HepG2 (cell line): ENCODE measurements around the gene ZNF213. TPM values are rescaled to one million over a fixed set of nuclear protein-coding genes. Genes with fewer than 3 reads are reported as not detected.

Source experiments
- ATAC-seq: fragments of 200-7000 bp; cut with Tn5 transposase; 3 replicates; pipeline ENCODE4 v1.9.1; 2020; ENCODE audit warnings: mild to moderate bottlenecking, moderate library complexity
- BruUV-seq: library from RNA; stranded (reverse); fragments of 400-500 nt; replicated peaks from 2 replicates; lab custom pipeline; 2021; lab: Mats Ljungman, UMichigan
- CTCF ChIA-PET: fragments of 300-600 bp; formaldehyde crosslinking; extraction: SDS; loops from one replicate; lab custom pipeline; 2021; ENCODE audit warnings: low total read pairs, inconsistent platforms, low intra/inter-chr PET ratio; lab: Yijun Ruan, JAX
- POLR2A ChIA-PET: fragments of 350-600 bp; sonication (Branson Sonifier 250); formaldehyde crosslinking; loops from one replicate; lab custom pipeline; 2020; ENCODE audit warnings: antibody characterized with exemption, inconsistent platforms; lab: Yijun Ruan, JAX
- DNase-seq: peaks from one replicate; pipeline ENCODE4 v3.0.0-alpha.2; 2015; ENCODE audit warnings: low spot score
- FAIRE-seq: peaks from 3 replicates; lab custom pipeline; 2011; peaks lifted over from hg19 to GRCh38; lab: Jason Lieb, UNC
- H2AFZ ChIP-seq: one replicate; pipeline ENCODE4 v1.6.1; 2011; ENCODE audit warnings: low read length, inconsistent platforms
- H3K27ac ChIP-seq: fragments of 300-600 bp; 3 replicates; pipeline ENCODE4 v1.8.0; 2011; ENCODE audit warnings: mixed run types, mild to moderate bottlenecking, mixed read lengths, low read length, inconsistent platforms; ENCODE audit not compliant: insufficient read depth; ENCODE audit errors: extremely low read length
- H3K27me3 ChIP-seq, 2 experiments: fragments of 200-600 bp in 1 of 2; 2 replicates in 1 of 2; 3 replicates in 1 of 2; pipeline versions ENCODE4 v1.6.0 to v1.8.0; 2011; ENCODE audit warnings: low read length in 2 of 2, mild to moderate bottlenecking in 2 of 2, moderate library complexity in 2 of 2, inconsistent platforms in 1 of 2; ENCODE audit not compliant: insufficient read depth in 2 of 2, control insufficient read depth in 1 of 2
- H3K36me3 ChIP-seq, 2 experiments: fragments of 200-600 bp in 1 of 2; replicated peaks in 1 of 2; 2 replicates in 1 of 2; 3 replicates in 1 of 2; pipeline versions ENCODE4 v1.5.1 to v1.8.0; 2011; ENCODE audit warnings: low read length in 2 of 2, inconsistent platforms in 1 of 2; ENCODE audit not compliant: insufficient read depth in 2 of 2, control insufficient read depth in 1 of 2
- H3K4me1 ChIP-seq: 2 replicates; pipeline ENCODE4 v1.5.1; 2012; ENCODE audit warnings: low read length, inconsistent platforms; ENCODE audit not compliant: insufficient read depth
- H3K4me2 ChIP-seq: 2 replicates; pipeline ENCODE4 v1.6.0; 2011; ENCODE audit warnings: low read depth, low read length, inconsistent platforms
- H3K4me3 ChIP-seq, 3 experiments: fragments of 200-600 bp in 1 of 3; sonication (generic), shearing (Covaris generic) in 1 of 3; replicated peaks in 1 of 3; 2 replicates each; pipeline ENCODE4 v1.5.1; 2011 to 2016; ENCODE audit warnings: low read length in 3 of 3, inconsistent platforms in 2 of 3, low read depth in 2 of 3, mild to moderate bottlenecking in 2 of 3, control low read depth in 1 of 3, mixed read lengths in 1 of 3; ENCODE audit not compliant: insufficient read depth in 1 of 3
- H3K79me2 ChIP-seq: one replicate; pipeline ENCODE4 v1.6.1; 2011; ENCODE audit warnings: low read length, inconsistent platforms; ENCODE audit not compliant: insufficient read depth
- H3K9ac ChIP-seq: 2 replicates; pipeline ENCODE4 v1.6.0; 2011; ENCODE audit warnings: mild to moderate bottlenecking, low read depth, low read length, inconsistent platforms; ENCODE audit not compliant: insufficient read depth
- H3K9me3 ChIP-seq: 2 replicates; pipeline ENCODE4 v1.5.1; 2012; ENCODE audit warnings: mild to moderate bottlenecking, low read length
- H4K20me1 ChIP-seq: 2 replicates; pipeline ENCODE4 v1.6.0; 2011; ENCODE audit warnings: inconsistent platforms, mild to moderate bottlenecking, low read length, moderate library complexity; ENCODE audit not compliant: insufficient read depth
- ARNT2 ChIP-seq: sonication (generic); formaldehyde crosslinking; IDR thresholded peaks from 2 replicates; pipeline ENCODE4 v1.8.0; 2022; ENCODE audit warnings: mild to moderate bottlenecking, low read depth, missing genetic modification reagents, moderate library complexity
- KAT8 ChIP-seq: IDR thresholded peaks from 2 replicates; pipeline ENCODE4 v1.6.1; 2016; ENCODE audit warnings: missing genetic modification reagents, missing compliant biosample characterization
- KDM3A ChIP-seq: IDR thresholded peaks from 2 replicates; pipeline ENCODE4 v1.6.1; 2018; ENCODE audit warnings: low read depth, missing compliant biosample characterization
- PAX8 ChIP-seq: sonication (generic); formaldehyde crosslinking; IDR thresholded peaks from 2 replicates; pipeline ENCODE4 v1.8.0; 2022; ENCODE audit warnings: mild to moderate bottlenecking, missing genetic modification reagents, borderline replicate concordance
- RXRB ChIP-seq: IDR thresholded peaks from 2 replicates; pipeline ENCODE4 v1.6.1; 2016; ENCODE audit warnings: borderline replicate concordance, missing genetic modification reagents, missing compliant biosample characterization
- ZNF142 ChIP-seq: sonication (generic); formaldehyde crosslinking; IDR thresholded peaks from 2 replicates; pipeline ENCODE4 v1.4.0; 2020; ENCODE audit warnings: missing genetic modification reagents
- ZNF282 ChIP-seq: fragments of 450-650 bp; IDR thresholded peaks from 2 replicates; pipeline ENCODE4 v1.6.1; 2018; ENCODE audit not compliant: partially characterized antibody
- ZNF780A ChIP-seq: sonication (generic); formaldehyde crosslinking; IDR thresholded peaks from 2 replicates; pipeline ENCODE4 v1.8.0; 2022; ENCODE audit warnings: mild to moderate bottlenecking, missing genetic modification reagents, moderate library complexity
- ZSCAN5A ChIP-seq: sonication (generic); formaldehyde crosslinking; IDR thresholded peaks from 2 replicates; pipeline ENCODE4 v1.8.0; 2022; ENCODE audit warnings: mild to moderate bottlenecking, missing genetic modification reagents, borderline replicate concordance
- WGBS: methylation state at CpG from one replicate; pipeline ENCODE4 v1.1.6; 2017; ENCODE audit warnings: low lambda C conversion rate; 5-methylcytosine and 5-hydroxymethylcytosine counted together
- in situ Hi-C: cut with HindIII; loops from 2 replicates; pipeline ENCODE4 v1.10.0; 2017; ENCODE audit warnings: low pct_unique_long_range_greater_than_20kb; ENCODE audit not compliant: extremely low pct_ligation_motif_present
- intact Hi-C: fragments of 100-400 bp; cut with micrococcal nuclease; formaldehyde crosslinking; loops from one replicate; pipeline ENCODE4 v1.10.0; 2022; ENCODE audit not compliant: unreplicated experiment
- polyA plus RNA-seq, 8 experiments: library from polyadenylated mRNA; depleted of rRNA in 3 of 8; stranded (reverse) in 7 of 8; unstranded in 1 of 8; fragments of >200 nt; fragmentation: Illumina TruSeq in 4 of 8; extraction: Trizol in 4 of 8; gene quantifications; 2 replicates each; pipeline versions ENCODE4 v1.2.1 to v1.2.3, GENCODE V29; 2011 to 2016; ENCODE audit warnings: low read depth in 4 of 8, missing spikeins in 1 of 8, mixed read lengths in 1 of 8; ENCODE audit not compliant: insufficient read depth in 1 of 8
- total RNA-seq, 5 experiments: library from RNA; depleted of rRNA; stranded (reverse); fragments of >200 nt; fragmentation: Illumina TruSeq; extraction: Trizol; gene quantifications; 2 replicates each; pipeline ENCODE4 v1.2.3, GENCODE V29; 2016; ENCODE audit warnings: low read depth in 1 of 5
- TF ChIP-seq, protein P1 (sequence below), 2 experiments: IDR thresholded peaks; 2 replicates each; pipeline ENCODE4 v1.6.1; 2011 to 2012; ENCODE audit warnings: low read length in 2 of 2, borderline replicate concordance in 1 of 2, low read depth in 1 of 2, mild to moderate bottlenecking in 1 of 2, moderate library complexity in 1 of 2

The ZNF213 gene
- total and polyA plus RNA-seq, 2 of the 13 experiments (the other 11 are each of a cell fraction or from before 2014, with no cell fraction given): 0.59 to 0.97 TPM

DNA sequence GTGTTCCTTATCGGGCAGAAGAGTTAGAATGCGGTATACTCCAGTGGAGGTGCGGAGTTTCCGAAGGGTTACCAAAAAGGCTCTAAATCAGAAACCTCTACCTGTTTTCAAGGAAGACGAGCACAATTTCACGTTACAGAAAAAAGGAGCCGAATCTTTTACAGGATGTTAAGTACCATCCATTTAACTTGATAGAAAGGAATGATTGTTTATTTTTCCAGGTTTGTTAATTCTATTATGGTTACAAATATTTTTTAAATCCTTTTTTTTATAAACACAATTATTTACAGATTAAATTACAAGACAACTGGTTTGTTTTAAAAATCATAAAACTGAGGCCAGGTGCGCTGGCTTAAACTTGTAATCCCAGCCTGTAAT lies 18.2 kb downstream of the ZNF213 start (continued):
- TF ChIP-seq ZNF142 (CRISPR knock-in tag): 0 out of 2 replicates have a peak, but pooled peaks have one; percentile 40

- in situ Hi-C loops: no loop called here
- no peak for DNase-seq
- no peak overlapping the region for H3K27ac ChIP-seq
- ATAC-seq: no peak
- H3K9me3 ChIP-seq: no peaks in the 10 kb centered on the region
- peaks cover 19% of the 10 kb centered on the region for H3K4me1 ChIP-seq
- no TSS peak for BruUV-seq
- no peak overlapping the region for H3K9ac ChIP-seq
- 39% methylated on average over 2 of the region's 2 CpGs for WGBS
- no peaks in the 10 kb centered on the region for H4K20me1 ChIP-seq
- H3K4me3 ChIP-seq: no peak overlapping the region
- CTCF ChIA-PET: no interaction called here
- no peak overlapping the region for H2AFZ ChIP-seq
- intact Hi-C loops: no loop called here
- H3K4me2 ChIP-seq: no peak overlapping the region
- H3K36me3 ChIP-seq: no peaks in the 10 kb centered on the region
- POLR2A ChIA-PET: interaction anchor here (0.7 kb wide), 1 partner anchor 11 kb away, joined by 3 read pairs; no protein-coding TSS in a partner anchor
- no peaks in the 10 kb centered on the region for H3K79me2 ChIP-seq
- FAIRE-seq: no peak
- H3K27me3 ChIP-seq: no peaks in the 10 kb centered on the region; a peak in 1 of 5 replicates
- TF ChIP-seq KAT8 (CRISPR knock-in tag) (no peak), ZSCAN5A (no peak), ZNF282 (no peak), PAX8 (CRISPR knock-in tag) (no peak), KDM3A (CRISPR knock-in tag) (no peak), ZNF780A (no peak), RXRB (CRISPR knock-in tag) (no peak), ARNT2 (CRISPR knock-in tag) (no peak)
- TF ChIP-seq, protein P1, sequence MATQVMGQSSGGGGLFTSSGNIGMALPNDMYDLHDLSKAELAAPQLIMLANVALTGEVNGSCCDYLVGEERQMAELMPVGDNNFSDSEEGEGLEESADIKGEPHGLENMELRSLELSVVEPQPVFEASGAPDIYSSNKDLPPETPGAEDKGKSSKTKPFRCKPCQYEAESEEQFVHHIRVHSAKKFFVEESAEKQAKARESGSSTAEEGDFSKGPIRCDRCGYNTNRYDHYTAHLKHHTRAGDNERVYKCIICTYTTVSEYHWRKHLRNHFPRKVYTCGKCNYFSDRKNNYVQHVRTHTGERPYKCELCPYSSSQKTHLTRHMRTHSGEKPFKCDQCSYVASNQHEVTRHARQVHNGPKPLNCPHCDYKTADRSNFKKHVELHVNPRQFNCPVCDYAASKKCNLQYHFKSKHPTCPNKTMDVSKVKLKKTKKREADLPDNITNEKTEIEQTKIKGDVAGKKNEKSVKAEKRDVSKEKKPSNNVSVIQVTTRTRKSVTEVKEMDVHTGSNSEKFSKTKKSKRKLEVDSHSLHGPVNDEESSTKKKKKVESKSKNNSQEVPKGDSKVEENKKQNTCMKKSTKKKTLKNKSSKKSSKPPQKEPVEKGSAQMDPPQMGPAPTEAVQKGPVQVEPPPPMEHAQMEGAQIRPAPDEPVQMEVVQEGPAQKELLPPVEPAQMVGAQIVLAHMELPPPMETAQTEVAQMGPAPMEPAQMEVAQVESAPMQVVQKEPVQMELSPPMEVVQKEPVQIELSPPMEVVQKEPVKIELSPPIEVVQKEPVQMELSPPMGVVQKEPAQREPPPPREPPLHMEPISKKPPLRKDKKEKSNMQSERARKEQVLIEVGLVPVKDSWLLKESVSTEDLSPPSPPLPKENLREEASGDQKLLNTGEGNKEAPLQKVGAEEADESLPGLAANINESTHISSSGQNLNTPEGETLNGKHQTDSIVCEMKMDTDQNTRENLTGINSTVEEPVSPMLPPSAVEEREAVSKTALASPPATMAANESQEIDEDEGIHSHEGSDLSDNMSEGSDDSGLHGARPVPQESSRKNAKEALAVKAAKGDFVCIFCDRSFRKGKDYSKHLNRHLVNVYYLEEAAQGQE (IDR thresholded peaks at IDR 0.05; ENCODE audit: borderline replicate concordance in 1 of 2, low read depth in 1 of 2, low read length in 2 of 2): no peak
These were observed 20.4 kb downstream of the ZNF213 start for GRCh38 chr16:3155181-3155580.
